CD14-positive monocyte (primary cell): ENCODE data around the gene ATXN7L1. TPM values are rescaled to one million over a fixed set of nuclear protein-coding genes. Genes with fewer than 3 reads are reported as not detected.

ENCODE experiments used
- DNase-seq, 3 donors: peaks; one replicate each; pipeline ENCODE4 v3.0.0-alpha.2; 2011 to 2022
- H2AFZ ChIP-seq: 2 replicates; pipeline ENCODE4 v1.6.0; 2012; ENCODE audit warnings: mild to moderate bottlenecking, low read depth, low read length, inconsistent platforms; ENCODE audit not compliant: insufficient read depth, poor library complexity, severe bottlenecking
- H3K27ac ChIP-seq, 2 donors: 1 replicate in 1 of 2; 2 replicates in 1 of 2; pipeline ENCODE4 v1.5.1; 2012 to 2013; ENCODE audit warnings: low read length in 2 of 2, control low read depth in 1 of 2, inconsistent platforms in 1 of 2, low read depth in 1 of 2, mild to moderate bottlenecking in 1 of 2
- H3K27me3 ChIP-seq, 2 donors: one replicate each; pipeline versions ENCODE4 v1.6.0 to v1.6.1; 2011 to 2013; ENCODE audit warnings: low read length in 2 of 2; ENCODE audit not compliant: control insufficient read depth in 2 of 2, insufficient read depth in 2 of 2
- H3K36me3 ChIP-seq, 2 donors: replicated peaks in 1 of 2; 1 replicate in 1 of 2; 2 replicates in 1 of 2; pipeline versions ENCODE4 v1.5.1 to v1.6.1; 2012 to 2013; ENCODE audit warnings: low read length in 2 of 2, control low read depth in 1 of 2, inconsistent platforms in 1 of 2, mild to moderate bottlenecking in 1 of 2; ENCODE audit not compliant: insufficient read depth in 2 of 2, control insufficient read depth in 1 of 2
- H3K4me1 ChIP-seq, 2 donors: 1 replicate in 1 of 2; 2 replicates in 1 of 2; pipeline versions ENCODE4 v1.5.1 to v1.6.1; 2012 to 2013; ENCODE audit warnings: low read length in 2 of 2, control low read depth in 1 of 2, inconsistent platforms in 1 of 2, mild to moderate bottlenecking in 1 of 2, moderate library complexity in 1 of 2; ENCODE audit not compliant: insufficient read depth in 2 of 2, control insufficient read depth in 1 of 2
- H3K4me2 ChIP-seq: replicated peaks from 2 replicates; pipeline ENCODE3; 2012; ENCODE audit warnings: low read length, moderate library complexity, mild to moderate bottlenecking; ENCODE audit not compliant: poor library complexity, severe bottlenecking; ENCODE audit errors: extremely low read depth
- H3K4me3 ChIP-seq, 3 experiments: fragments of 200-600 bp in 1 of 3; sonication (generic) in 1 of 3; replicated peaks in 1 of 3; 1 replicate in 2 of 3; 2 replicates in 1 of 3; pipeline ENCODE4 v1.5.1; 2011 to 2013; ENCODE audit warnings: low read length in 3 of 3, mild to moderate bottlenecking in 3 of 3, control low read depth in 2 of 3, low read depth in 2 of 3, inconsistent platforms in 1 of 3, moderate library complexity in 1 of 3
- H3K79me2 ChIP-seq: 2 replicates; pipeline ENCODE4 v1.6.0; 2012; ENCODE audit warnings: mild to moderate bottlenecking, control low read depth, inconsistent platforms, low read length, moderate library complexity; ENCODE audit not compliant: insufficient read depth
- H3K9ac ChIP-seq: 2 replicates; pipeline ENCODE4 v1.6.0; 2017; ENCODE audit warnings: low read length, mild to moderate bottlenecking; ENCODE audit not compliant: insufficient read depth, poor library complexity, severe bottlenecking
- H3K9me3 ChIP-seq, 2 donors: replicated peaks in 1 of 2; 1 replicate in 1 of 2; 2 replicates in 1 of 2; pipeline versions ENCODE4 v1.5.1 to v1.6.1; 2012 to 2013; ENCODE audit warnings: low read length in 2 of 2, control low read depth in 1 of 2; ENCODE audit not compliant: control insufficient read depth in 1 of 2, insufficient read depth in 1 of 2
- H4K20me1 ChIP-seq: 2 replicates; pipeline ENCODE4 v1.6.0; 2012; ENCODE audit warnings: mild to moderate bottlenecking, low read length, control low read depth, moderate library complexity; ENCODE audit not compliant: insufficient read depth
- H3K27ac Mint-ChIP-seq, 7 donors: one replicate each; pipeline ENCODE4 v1.8.0; 2020; ENCODE audit warnings: mild to moderate bottlenecking in 7 of 7, mixed read lengths in 7 of 7, moderate library complexity in 6 of 7, inconsistent platforms in 2 of 7
- H3K27me3 Mint-ChIP-seq, 3 donors: one replicate each; pipeline ENCODE4 v1.8.0; 2021 to 2022; ENCODE audit warnings: low read depth in 3 of 3, mild to moderate bottlenecking in 3 of 3, mixed read lengths in 3 of 3, moderate library complexity in 3 of 3, inconsistent platforms in 1 of 3
- H3K36me3 Mint-ChIP-seq, 2 donors: one replicate each; pipeline ENCODE4 v1.8.0; 2020; ENCODE audit warnings: mixed read lengths in 2 of 2, inconsistent platforms in 1 of 2, mild to moderate bottlenecking in 1 of 2
- H3K4me1 Mint-ChIP-seq: one replicate; pipeline ENCODE4 v1.8.0; 2020; ENCODE audit warnings: mild to moderate bottlenecking, mixed read lengths
- H3K4me3 Mint-ChIP-seq, 2 donors: one replicate each; pipeline ENCODE4 v1.8.0; 2020; ENCODE audit warnings: mild to moderate bottlenecking in 2 of 2, mixed read lengths in 2 of 2, moderate library complexity in 1 of 2
- H3K9me3 Mint-ChIP-seq, 7 donors: one replicate each; pipeline ENCODE4 v1.8.0; 2020 to 2022; ENCODE audit warnings: mixed read lengths in 7 of 7, mild to moderate bottlenecking in 6 of 7, moderate library complexity in 6 of 7, inconsistent platforms in 2 of 7
- CTCF ChIP-seq: fragments of 200-600 bp; IDR thresholded peaks from one replicate; pipeline ENCODE4 v1.8.0; 2022; ENCODE audit warnings: antibody characterized with exemption, mild to moderate bottlenecking
- WGBS: methylation state at CpG from one replicate; pipeline ENCODE4 v1.1.5; 2013; ENCODE audit warnings: missing lambda C conversion rate; ENCODE audit not compliant: insufficient coverage; 5-methylcytosine and 5-hydroxymethylcytosine counted together
- intact Hi-C, 2 donors: fragments of 100-400 bp; cut with micrococcal nuclease; formaldehyde crosslinking; loops; one replicate each; pipeline versions ENCODE4 v1.15.0 to v1.15.1; 2023
- polyA plus RNA-seq, 3 donors: library from polyadenylated mRNA; depleted of rRNA in 1 of 3; unstranded in 2 of 3; stranded (reverse) in 1 of 3; fragments of 300-500 nt in 2 of 3; fragments of >200 nt in 1 of 3; fragmentation: Illumina TruSeq in 2 of 3; gene quantifications; 1 replicate in 2 of 3; 2 replicates in 1 of 3; pipeline ENCODE4 v1.2.3, GENCODE V29; 2012 to 2021

The ATXN7L1 gene
- polyA plus RNA-seq, 3 donors: 4.5 to 12.2 (median 11.2) TPM

- intact Hi-C loops: no loop called here
- H3K36me3 Mint-ChIP-seq: peaks cover 91 to 100% of the 10 kb centered on the region in 2 donors
- no peak for DNase-seq
- Histone ChIP-seq H3K27ac (no peak overlapping the region), H2AFZ (no peak overlapping the region), H4K20me1 (no peaks in the 10 kb centered on the region), H3K4me3 (no peak overlapping the region), H3K36me3 (peaks cover 93 to 100% of the 10 kb centered on the region in 2 donors), H3K4me1 (no peaks in the 10 kb centered on the region), H3K9me3 (no peaks in the 10 kb centered on the region), H3K27me3 (no peaks in the 10 kb centered on the region), H3K4me2 (no peak overlapping the region), H3K79me2 (no peaks in the 10 kb centered on the region), H3K9ac (no peak overlapping the region)
- H3K4me3 Mint-ChIP-seq: no peak overlapping the region
- no peaks in the 10 kb centered on the region for H3K4me1 Mint-ChIP-seq
- H3K9me3 Mint-ChIP-seq: no peaks in the 10 kb centered on the region
- WGBS: 98% methylated on average over 6 of the region's 8 CpGs
- no peak overlapping the region for H3K27ac Mint-ChIP-seq
- no peak for TF ChIP-seq CTCF
- H3K27me3 Mint-ChIP-seq: no peaks in the 10 kb centered on the region
Measured at GRCh38 chr7:105637755-105638154, 238.6 kb downstream of the ATXN7L1 start.

GRCh38 chr7:105636982-105637381, 239.4 kb downstream of the ATXN7L1 start:
- intact Hi-C loops: no loop called here
- H3K27ac ChIP-seq: no peak overlapping the region
- no peak overlapping the region for H2AFZ ChIP-seq
- peaks cover 89 to 100% of the 10 kb centered on the region in 2 donors for H3K36me3 Mint-ChIP-seq
- H3K4me3 ChIP-seq: no peak overlapping the region
- H3K4me1 ChIP-seq: no peaks in the 10 kb centered on the region
- no peak overlapping the region for H3K9ac ChIP-seq
- no peaks in the 10 kb centered on the region for H3K9me3 Mint-ChIP-seq
- H3K79me2 ChIP-seq: no peaks in the 10 kb centered on the region
- H3K4me3 Mint-ChIP-seq: no peak overlapping the region
- no peaks in the 10 kb centered on the region for H3K27me3 ChIP-seq
- H3K9me3 ChIP-seq: no peaks in the 10 kb centered on the region
- peaks cover 90 to 100% of the 10 kb centered on the region in 2 donors for H3K36me3 ChIP-seq
- H3K27ac Mint-ChIP-seq: no peak overlapping the region
- no peak for DNase-seq
- no peak for TF ChIP-seq CTCF
- H4K20me1 ChIP-seq: no peaks in the 10 kb centered on the region
- H3K4me1 Mint-ChIP-seq: no peaks in the 10 kb centered on the region
- WGBS: 81% methylated on average over 6 of the region's 8 CpGs
- H3K27me3 Mint-ChIP-seq: no peaks in the 10 kb centered on the region
- H3K4me2 ChIP-seq: no peak overlapping the region
